NB4 (cell line): Measurements from ENCODE around the gene SMURF2.
"Not testable (repeated sequence)": the region's sequence is repeated elsewhere in the genome, so short reads cannot be mapped to it uniquely, and the experiment has no call there.

Experiments
- DNase-seq: peaks from one replicate; pipeline ENCODE4 v3.0.0; 2010; ENCODE audit warnings: low read depth
- H3K4me3 ChIP-seq: one replicate; pipeline ENCODE4 v1.5.1; 2011; ENCODE audit warnings: mild to moderate bottlenecking, low read depth, low read length, moderate library complexity
- CTCF ChIP-seq: IDR thresholded peaks from one replicate; pipeline ENCODE4 v1.5.1; 2012; ENCODE audit warnings: low read depth, low read length
- MYC ChIP-seq: IDR thresholded peaks from 2 replicates; pipeline ENCODE4 v1.6.1; 2011; ENCODE audit warnings: low read depth, low read length
- POLR2A ChIP-seq: IDR thresholded peaks from 2 replicates; pipeline ENCODE4 v1.6.1; 2011; ENCODE audit warnings: mild to moderate bottlenecking; ENCODE audit not compliant: insufficient read length; ENCODE audit errors: extremely low read depth
- TF ChIP-seq, protein P1 (sequence below): IDR thresholded peaks from 2 replicates; pipeline ENCODE4 v1.6.1; 2011; ENCODE audit warnings: low read depth, low read length

Gene SMURF2

GRCh38 chr17:64607862-64608565 lies 54.1 kb downstream of the SMURF2 start:
- no peak for DNase-seq
- TF ChIP-seq POLR2A = no peak
- TF ChIP-seq, protein P1, sequence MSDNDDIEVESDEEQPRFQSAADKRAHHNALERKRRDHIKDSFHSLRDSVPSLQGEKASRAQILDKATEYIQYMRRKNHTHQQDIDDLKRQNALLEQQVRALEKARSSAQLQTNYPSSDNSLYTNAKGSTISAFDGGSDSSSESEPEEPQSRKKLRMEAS = no peak
- no peak for TF ChIP-seq CTCF
- TF ChIP-seq MYC = no peak
- no peak overlapping the region for H3K4me3 ChIP-seq

- not testable (repeated sequence) for H3K4me3 ChIP-seq, DNase-seq
Observed at GRCh38 chr17:64604532-64604931, 57.6 kb downstream of the SMURF2 start.

GRCh38 chr17:64603987-64604386 lies 58.1 kb downstream of the SMURF2 start:
- no peak overlapping the region for H3K4me3 ChIP-seq
- DNase-seq = no peak
- no peak for TF ChIP-seq CTCF
- TF ChIP-seq POLR2A = no peak
- TF ChIP-seq, protein P1 = no peak
- TF ChIP-seq MYC = no peak

DNA sequence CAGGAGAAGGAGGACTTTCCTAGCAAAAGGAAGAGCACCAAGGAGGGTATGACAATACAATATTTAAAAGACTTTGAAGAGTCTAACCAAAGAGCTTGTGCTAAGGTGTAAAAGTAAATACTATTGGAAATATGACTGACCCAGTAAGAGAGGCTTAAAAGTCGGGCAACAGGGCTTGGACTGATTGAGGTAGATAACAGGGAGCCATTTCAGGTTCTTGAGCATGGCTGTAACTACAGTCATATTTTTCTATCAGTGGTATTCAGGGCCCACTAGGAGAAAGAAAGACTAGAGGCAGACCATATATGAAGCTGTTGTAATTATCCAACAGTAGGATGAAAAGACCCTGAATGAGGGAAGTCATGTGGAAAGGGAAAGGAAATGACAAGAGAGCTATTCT lies 62.3 kb downstream of the SMURF2 start:
- TF ChIP-seq POLR2A (no peak), MYC (no peak), CTCF (no peak)
- TF ChIP-seq, protein P1 = no peak
- H3K4me3 ChIP-seq = no peak overlapping the region
- DNase-seq = no peak

- DNase-seq = peak; percentile 61
- H3K4me3 ChIP-seq = peak overlapping the region; percentile 21
- TF ChIP-seq POLR2A (no peak), MYC (no peak)
Observed at GRCh38 chr17:64599187-64599676, 62.9 kb downstream of the SMURF2 start.

- no peak overlapping the region for H3K4me3 ChIP-seq
- TF ChIP-seq CTCF (no peak), POLR2A (no peak), MYC (no peak)
- TF ChIP-seq, protein P1 = no peak
- no peak for DNase-seq
Observed at GRCh38 chr17:64598672-64599071, 63.4 kb downstream of the SMURF2 start.

DNA sequence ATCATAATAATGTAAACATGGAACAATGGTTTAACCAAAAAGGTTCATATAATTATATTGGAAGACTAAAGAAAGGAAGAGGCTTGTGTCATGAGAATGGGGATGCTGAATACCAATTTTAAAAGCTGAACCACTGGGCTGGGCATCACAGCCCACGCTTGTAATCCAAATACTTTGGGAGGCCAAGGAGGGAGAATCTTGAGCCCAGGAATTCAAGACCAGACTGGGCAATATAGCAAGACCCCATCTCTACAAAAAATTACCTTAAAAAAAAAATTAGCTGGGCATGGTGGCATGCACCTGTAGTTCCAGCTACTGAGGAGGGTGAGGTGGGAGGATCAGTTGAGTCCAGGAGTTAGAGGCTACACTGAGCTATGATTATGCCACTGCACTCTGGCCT lies 65.1 kb downstream of the SMURF2 start:
- no peak overlapping the region for H3K4me3 ChIP-seq
- TF ChIP-seq CTCF (no peak), POLR2A (no peak), MYC (no peak)
- TF ChIP-seq, protein P1 = no peak

More for the DNA sequence above, 65.1 kb downstream of the SMURF2 start:
- DNase-seq = no peak
